LHCN-M2 (cell line): Measurements from ENCODE around the gene ZFAND3. TPM values are rescaled to one million over a fixed set of nuclear protein-coding genes. Genes with fewer than 3 reads are reported as not detected.

Source experiments
- DNase-seq: peaks from one replicate; pipeline ENCODE4 v3.0.0-alpha.2; 2012; ENCODE audit warnings: low read depth
- total RNA-seq: library from RNA; depleted of rRNA; stranded (reverse); fragments of >200 nt; gene quantifications from 2 replicates; pipeline ENCODE4 v1.2.3, GENCODE V29; 2014

The ZFAND3 gene
- total RNA-seq, 1 experiment from 2014 or later, result 19.9 TPM

DNA sequence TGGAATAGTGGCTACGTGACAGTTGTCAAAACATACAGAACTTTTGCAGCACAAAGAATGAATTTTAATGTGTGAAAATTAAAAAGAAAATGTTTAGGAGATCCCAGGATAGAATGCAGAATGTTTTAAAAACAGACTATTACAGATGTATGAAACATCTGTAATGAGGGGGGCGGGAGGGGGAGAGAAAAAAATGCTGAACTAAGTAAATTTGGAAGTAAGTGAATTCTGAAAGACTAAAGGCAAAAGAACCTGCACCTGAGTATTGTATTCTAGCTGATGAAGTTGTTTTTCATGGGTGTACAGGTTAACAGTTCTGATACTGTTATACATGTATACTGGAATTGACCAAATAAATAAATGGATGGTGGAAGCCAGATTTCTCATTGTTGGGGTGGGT lies 178.8 kb downstream of the ZFAND3 start:
- no peak for DNase-seq

DNA sequence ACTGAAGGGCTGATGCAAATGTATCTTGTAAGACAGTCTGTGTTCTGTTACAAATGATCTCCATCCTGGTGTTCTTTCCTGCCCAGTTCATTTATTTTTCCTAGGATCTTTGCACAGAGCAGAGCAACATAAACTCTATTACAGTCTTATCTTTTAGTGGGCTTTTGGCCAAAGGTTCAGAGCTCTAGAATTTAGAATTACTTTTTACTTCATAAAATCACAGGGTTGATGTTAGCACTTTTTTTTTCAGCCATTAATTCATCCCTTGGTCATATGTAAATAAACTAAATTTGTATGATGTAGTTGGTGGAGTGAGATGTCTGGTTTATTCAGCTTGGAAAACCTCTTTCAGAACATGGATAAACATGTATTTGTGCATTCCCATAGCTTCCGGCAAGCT lies 181.9 kb downstream of the ZFAND3 start:
- no peak for DNase-seq

DNA sequence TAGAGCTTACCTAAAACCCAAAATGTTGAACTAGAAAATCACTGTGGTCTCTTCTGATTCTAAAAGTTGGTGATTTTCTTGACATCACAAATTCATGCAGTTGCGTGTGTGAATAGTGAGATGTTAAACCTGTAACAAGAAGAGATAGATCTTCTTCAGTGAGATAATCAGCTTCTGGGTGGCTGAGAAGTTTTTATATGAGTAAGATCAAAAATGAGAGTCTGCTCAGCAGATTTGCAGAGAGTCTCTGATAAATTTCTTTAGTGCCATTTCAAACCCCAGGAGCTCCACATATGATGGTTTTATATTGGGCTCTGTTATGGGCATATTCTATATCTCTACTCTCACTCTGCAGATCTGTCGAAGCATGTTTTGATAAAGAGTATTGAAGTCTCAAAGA lies 185.4 kb downstream of the ZFAND3 start:
- no peak for DNase-seq

DNA sequence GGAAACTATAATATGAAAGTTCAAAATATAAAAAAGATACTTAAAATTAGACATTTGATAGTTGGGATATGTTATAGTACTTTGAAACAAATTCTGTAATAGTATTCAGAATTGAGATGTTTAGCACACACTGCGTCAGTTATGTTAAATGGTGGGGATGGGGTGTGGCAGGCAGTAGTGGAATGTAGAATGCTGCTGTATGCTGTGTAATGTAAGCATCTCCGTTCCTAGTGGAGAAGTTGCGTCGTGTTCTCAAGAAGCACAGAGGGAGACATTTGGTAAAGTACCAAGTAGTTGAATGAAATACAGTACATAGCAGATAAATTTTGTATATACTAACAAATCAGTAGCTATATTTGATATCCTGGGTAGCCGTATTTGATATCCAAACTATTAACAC lies 192.4 kb downstream of the ZFAND3 start:
- DNase-seq, result no peak

DNA sequence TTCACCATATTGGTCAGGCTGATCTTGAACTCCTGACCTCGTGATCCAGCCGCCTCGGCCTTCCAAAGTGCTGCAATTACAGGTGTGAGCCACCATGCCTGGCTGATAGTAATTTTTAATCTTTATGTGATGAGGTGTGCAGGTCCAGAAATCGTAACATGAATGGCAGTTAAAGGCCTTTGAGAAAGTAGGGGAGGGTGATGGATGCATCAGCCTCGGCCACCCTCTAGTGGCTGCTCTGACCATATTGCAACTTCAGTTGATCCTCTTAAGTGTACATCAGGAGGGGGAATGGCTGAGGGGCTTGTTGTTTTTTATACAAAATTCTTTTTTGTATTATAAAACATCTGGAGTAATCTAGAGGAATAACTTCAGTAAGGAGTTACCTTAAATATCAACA lies 193.0 kb downstream of the ZFAND3 start:
- DNase-seq, result peak; percentile 19

DNA sequence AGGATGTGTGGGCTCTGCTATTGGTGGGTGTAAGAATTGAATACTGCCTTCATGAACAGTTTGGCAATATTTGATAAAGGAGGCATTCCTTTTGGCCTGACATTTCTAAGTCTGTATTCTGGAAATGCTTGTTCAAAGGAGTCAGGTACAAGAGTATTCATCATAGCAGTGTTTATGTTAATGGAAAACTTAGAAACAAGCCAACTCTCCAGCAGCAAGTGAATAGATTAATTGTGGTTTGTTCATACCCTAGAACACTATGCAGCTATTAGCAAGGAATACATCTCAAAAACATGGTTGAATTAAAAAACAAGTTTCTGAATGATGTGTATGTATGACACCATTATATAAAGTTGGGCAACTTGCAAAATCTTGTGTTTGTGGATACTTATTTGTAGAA lies 195.8 kb downstream of the ZFAND3 start:
- DNase-seq, result no peak

DNA sequence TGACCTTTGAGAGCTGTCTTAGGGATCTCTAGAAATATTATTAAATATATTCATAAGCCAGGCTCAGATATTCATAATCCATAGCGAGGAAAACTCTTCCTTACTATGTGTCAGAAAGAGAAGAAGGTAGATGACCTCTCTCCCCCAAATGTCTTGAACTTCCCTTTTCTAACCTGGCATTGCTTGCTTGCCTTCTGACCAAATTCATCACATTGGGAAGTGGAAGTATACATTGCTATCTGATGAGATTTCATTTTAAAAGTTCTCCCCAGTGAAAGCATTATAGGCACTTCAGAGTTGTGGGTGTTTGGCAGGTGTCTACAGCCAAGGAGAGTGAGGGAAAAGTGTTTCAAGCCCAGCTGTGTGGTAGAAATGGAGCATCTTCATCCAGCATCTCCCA lies 197.3 kb downstream of the ZFAND3 start:
- DNase-seq, result no peak

DNA sequence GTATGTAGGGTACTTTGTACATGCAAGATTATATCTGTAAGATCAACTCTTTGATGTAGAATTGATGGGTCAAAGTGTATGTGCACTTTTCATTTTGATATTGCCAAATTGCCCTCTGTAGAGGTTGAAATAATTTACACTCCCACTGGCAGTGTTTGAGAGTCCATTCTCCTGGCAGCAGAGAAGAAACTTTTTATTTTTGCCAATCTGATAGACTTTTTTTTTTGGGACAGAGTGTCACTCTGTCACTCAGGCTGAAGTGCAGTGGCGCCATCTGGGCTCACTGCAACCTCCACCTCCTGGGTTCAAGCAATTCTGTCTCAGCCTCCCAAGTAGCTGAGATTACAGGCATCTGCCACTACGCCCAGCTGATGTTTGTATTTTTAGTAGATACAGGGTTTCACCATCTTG lies 199.2 kb downstream of the ZFAND3 start:
- DNase-seq, result no peak

DNA sequence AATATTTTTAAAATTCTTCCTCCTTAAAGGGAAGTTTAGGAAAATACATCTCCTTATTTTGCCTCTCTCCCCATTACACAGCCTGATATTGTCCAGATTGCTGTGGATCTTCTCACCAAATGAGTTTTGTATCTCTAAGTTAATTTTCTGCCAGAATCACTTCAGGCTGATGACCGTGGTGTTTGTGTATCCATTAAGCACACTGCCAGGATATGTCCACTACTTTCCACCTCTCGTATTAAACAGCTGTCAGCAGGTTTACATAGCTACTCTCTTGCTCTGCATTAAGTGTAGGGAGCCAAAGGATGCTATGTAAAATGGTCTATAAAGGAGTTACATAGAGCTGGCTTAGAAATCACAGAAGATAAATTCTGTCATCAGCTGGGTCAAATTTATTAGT lies 201.1 kb downstream of the ZFAND3 start:
- DNase-seq, result no peak

DNA sequence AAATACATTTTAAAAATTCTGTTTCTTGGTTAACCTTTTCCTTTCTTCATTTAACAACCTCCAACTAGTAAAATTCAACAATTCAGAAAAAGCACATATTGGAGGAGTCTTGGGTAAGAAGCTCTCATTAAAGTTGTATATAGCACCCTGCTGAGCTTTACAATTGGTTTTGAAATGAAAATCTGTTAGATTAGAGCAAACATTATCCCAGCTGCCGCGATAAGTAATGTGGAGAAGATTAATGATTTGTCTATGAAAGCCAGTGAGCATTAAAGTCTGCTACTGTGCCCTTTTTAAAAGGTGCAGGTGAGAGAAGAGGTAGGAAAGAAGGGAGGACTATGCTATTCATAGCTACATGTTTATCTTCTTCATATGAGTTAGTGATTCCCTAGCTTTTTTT lies 201.5 kb downstream of the ZFAND3 start:
- DNase-seq, result no peak

DNA sequence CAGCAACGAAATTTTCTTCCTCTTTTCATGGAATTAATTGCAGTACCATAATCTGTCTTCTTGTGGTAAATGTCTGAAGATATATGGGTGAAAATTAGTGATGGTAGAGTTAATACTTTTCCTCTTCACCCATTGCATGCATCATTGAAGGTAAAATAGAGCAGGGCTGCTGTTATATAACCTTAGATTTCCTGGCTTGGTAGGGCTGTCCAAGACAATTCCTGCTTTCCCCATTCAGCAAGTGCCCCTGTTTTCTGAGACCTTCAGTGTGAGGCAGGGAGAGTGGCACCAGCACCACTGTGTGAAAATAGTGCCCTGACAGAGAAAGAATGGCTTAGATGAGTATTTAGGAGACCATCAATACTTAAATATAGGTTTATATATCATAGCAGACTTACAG lies 202.0 kb downstream of the ZFAND3 start:
- DNase-seq, result no peak

DNA sequence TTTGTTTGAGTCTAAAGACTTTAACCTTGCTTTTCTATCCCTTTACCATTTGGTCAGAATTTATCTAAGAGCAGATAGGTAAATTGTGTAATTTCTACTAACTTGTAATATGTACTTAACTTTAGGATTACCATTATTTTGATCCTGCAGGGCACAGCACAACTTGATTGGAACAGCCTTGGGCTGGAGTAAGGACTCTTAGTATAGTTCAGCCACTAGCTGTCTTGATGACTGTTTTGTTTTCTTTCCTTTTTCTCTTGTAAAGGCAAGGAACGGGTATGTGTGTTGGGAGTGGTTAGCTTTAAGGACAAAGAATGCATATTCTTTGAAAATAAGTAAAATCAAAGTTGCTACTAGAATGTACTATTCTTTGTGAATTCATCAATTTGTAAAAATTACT lies 203.2 kb downstream of the ZFAND3 start:
- DNase-seq, result no peak

DNA sequence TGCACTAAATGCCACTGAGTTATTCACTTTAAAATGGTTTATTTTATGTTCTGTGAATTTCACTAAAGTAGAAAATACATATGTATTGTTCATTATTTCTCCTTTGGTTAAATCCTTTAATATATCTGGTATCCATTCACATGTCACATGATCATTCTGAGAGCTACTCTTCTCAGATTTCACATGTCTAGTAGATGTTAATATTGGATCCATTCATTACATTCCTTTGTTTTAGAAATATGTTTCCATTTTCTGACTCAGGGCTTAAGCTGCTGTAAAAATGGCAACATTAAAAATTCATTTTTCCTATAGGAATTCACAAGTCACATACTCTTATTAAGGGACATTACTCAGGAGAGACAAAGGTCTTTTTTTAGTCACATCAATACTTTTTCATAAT lies 205.4 kb downstream of the ZFAND3 start:
- no peak for DNase-seq

DNA sequence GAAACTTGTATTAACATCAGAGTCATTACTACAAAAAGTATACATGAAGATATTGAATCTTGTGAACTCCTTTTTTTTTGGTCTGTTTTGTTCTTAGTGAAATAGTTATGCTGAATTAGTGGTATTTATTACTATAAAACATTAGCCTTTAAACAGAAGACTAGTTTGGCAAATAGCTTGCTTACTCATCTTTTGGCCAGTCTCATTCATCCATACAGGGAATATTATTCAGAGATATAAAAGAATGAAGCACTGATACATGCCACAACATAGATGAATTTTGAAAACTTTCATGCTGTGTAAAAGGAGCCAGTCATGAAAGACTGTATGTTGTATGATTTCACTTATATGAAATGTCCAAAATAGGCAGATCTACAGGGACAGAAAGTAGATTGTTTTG lies 205.9 kb downstream of the ZFAND3 start:
- no peak for DNase-seq

DNA sequence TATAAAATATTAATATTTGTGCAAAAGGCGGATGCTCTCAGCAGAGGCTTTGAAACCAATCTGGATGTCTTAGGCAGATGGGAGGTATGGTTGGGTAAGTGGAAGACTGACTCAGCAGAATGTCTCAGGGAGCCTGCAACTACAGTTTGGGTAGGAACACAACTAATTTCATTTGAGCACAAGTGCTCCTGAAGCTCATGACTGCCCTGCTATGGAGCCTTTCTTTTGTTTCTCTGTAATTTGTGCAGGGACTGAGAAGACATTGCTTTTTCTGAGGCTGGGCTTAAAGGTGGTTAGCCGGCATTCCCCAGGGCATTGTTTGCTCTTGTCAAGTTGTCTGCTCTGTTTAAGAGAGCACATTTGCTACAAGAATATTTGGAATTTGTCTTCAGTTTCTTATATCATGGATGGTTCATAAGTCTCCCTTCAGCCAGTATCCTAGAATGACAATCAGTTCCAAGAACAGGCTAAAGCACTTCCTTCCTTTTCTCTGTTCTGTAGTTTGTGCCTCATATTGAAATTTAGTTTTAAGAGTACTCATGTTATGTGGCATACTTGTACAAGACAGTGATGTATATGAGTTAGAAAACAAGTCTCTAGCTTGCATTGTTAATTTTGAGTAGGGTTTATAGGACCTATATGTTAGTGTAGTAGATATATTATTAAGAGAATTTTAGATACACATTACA lies 208.3 kb downstream of the ZFAND3 start:
- DNase-seq, result peak; percentile 20

DNA sequence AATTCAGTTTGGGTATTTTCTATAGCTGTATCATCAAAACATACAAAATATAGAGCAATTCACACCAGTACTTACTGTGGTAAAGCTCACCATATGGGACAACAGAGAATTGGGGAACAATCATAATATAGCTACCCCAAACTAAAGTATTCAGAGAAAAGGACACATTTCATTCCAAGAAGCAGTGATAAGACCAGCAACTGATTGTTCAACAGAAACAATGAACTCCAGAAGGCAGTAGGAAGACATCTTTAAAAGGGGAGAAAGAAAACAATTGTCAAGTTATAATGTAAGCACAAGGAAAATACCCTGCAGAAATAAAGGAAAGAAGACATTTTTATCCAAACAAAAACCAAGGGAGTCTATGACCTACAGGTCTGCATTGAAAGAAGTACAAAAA lies 210.9 kb downstream of the ZFAND3 start:
- DNase-seq, result no peak

DNA sequence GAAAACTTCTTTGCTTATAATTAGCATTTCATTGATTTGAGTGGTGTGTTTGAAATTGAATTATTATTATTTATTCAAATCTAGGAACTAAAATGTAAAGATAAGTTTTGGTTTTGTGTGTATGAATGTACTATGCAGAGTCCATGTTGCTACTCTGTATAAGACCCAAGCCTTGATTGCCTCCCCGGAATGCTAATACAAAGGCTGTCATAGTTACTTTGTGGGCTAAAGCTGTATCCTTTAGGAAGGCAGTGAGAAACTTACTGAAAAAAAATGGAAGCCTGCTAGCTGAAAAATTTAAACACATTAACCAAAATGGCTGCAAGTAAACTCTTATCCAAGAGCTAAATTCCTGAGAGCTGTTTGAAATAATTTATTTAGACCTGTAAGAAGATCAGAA lies 213.3 kb downstream of the ZFAND3 start:
- no peak for DNase-seq

DNA sequence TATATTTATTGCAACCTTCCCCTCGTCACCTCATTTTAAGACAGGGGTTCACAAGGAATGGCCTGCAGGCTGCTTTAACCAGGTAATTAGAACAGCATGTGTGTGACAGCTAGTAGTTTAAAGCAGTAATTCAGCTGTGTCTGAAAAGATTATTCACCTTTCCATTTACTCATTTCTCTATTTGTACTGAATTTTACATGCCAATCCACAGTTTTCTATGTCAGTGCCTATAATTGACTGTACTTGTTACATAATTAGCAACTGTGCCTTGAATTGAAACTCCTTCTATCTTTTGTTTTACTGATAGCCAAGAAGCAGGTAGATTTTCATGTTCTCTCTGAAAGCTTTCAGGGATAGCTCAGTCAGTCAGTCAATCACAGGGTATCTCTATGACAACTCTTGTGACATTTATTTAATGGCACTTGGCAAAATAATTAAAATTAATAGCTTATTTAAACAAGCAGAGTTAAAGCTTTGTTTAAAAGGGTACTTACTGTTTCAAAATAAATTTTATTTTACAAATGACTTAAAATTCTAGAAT lies 214.0 kb downstream of the ZFAND3 start:
- DNase-seq, result no peak

DNA sequence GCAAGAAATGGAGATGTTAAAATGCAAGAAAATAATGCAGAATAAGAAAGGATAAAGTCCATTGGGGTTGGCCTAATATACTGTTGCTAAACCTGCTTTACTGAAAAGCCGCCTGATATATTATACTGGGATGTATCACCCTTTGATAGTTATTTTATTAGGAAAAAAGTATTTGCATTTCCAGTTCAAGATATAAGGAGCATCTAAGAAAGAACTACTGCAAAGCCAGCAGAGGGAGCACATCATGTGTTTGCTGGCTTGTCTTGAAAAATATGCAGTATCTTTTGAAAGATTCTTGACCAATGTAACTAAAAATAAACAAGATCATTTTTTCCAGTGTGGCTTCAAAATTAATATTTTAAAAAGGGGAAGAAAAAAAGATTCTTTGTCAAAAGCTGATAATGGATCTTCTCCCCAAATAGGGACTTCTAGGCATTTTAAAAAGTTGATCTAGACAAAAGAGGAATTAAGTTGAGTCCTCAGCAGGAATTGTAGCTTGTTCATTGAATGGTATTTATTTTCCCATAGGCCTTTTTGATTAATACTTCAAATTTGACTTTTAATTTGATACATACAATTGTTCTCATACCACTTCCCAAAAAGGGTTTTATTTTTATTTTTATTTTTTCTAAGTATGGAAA lies 214.9 kb downstream of the ZFAND3 start:
- DNase-seq, result peak; percentile 49

DNA sequence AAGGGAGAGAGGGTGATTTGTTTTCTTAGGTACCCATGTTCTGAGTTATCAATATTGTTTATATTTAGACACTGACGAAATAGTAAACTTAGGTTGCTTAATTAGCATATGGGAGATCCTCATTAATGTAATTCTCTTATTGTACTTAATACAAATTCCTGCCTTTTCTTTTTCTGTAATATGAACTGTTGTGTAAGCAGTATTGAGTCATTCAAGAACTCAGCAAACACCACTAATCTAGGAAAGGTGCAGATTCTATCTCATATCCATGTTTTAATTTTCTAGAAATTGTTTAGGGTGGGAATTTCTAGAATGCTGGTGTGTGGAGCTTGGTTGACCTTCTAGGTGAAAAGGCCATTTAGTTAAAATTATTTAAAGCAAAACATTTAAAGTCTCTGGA lies 216.0 kb downstream of the ZFAND3 start:
- no peak for DNase-seq

DNA sequence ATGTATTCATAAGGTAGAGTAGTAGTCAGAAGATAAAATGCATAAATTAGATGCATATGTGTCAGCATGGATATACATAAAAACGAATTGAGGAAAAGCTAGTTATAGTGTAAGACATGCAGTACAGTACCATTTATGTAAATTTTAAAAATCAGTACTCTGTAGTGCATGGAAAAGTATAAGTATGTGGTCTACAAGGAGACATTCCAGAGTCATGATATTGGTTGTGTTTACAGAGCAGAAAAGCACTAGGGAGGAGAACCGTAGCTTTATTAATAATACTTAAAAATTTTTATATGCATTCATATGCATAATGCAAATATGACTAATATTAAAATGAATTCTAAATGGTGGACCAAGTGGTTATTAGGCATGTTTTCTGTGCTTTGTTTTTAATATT lies 220.0 kb downstream of the ZFAND3 start:
- no peak for DNase-seq

DNA sequence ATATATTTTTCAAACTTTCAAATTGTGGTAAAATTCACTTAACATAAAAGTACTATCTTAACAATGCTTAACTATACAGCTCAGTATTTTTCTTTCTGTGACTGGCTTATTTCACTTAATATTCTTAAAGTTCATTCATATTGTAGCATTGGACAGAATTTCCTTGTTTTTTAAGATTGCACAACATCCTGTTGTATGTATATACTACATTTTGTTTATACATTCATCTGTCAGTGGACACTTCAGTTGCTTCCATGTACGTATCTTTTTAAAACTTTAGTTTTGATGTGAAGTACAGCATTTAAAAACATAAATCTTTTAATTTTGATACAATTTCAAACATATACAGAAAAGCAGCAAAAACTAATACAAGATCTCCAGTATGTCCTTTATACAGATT lies 220.7 kb downstream of the ZFAND3 start:
- DNase-seq, result no peak

DNA sequence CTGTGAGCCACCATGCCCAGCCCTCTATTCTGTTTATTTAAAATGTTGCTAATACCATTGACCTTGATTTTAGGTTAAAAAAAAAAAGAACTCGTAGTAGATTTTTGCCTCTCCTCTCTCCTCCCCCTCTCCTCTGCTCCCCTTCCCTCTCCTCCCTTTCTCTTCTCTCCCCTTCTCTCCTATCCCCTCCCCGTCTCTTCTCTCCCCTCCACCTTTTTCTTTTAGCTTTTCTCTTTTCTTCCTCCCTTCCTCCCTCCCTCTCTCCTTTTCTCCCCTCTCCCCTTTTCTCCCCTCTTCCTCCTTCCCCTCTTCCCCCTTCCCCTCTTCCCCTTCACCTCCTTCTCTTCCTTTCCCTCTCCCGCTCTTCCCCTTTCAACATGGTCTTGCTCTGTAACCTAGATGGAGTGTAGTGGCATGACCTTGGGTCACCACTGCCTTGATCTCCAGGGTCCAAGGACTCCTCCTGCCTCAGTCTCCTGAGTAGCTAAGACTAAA lies 223.8 kb downstream of the ZFAND3 start:
- no peak for DNase-seq
